Superior temporal gyrus (tissue), 1 donor: ENCODE results near the gene EPAS1.

Experiments
- DNase-seq: peaks from one replicate; pipeline ENCODE4 v3.0.0-alpha.2; 2016; ENCODE audit errors: extremely low spot score

EPAS1 gene

DNA sequence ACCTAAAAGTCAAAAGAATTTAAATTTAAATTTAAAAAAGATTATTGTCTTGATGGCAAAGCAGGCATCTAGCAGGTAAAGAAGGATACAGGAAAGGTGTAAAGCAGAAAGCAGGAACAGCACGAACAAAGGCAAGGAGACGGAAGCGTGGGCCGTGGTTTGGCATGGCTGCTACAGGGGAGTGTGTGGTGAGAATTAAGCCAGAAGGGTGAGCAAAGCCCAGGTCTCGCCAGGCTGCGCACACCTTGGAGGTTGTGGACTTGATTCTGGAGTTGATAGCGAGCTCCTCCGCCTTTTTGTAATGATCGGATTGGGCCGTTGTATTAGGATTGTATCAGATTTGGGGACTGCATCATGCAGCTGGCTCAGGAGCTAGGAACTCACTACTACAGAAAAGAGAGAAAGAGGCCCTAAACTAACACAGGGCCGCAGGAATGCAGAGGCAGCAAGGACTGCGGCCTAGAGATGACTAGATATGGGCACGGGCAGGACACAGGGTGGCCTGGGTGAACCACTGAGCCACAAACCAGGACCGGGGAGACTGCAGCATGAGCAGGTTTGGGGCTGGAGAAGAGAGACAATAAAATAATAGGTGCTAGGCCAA, 110.7 kb downstream of the EPAS1 start:
- DNase-seq: no peak

DNA sequence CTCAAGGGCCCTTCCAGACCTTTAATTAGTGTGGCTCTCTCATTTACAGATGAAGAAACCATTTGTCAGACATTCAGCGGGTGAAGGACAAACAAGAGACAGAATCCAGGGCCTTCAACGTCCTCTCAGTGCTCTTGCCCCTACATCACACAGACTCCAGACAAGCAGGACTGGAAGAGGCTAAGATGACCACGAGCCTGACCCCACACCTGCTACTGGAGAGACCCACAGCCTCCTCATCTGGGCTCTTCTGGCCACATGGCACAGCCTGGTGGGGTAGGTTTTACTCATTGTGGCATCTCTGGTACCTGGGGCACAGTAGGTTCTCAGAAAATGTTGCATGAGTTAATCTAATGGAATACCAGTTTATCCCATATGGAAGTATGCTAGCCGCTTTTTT, 112.5 kb downstream of the EPAS1 start:
- no peak for DNase-seq

- DNase-seq: no peak
Measured at GRCh38 chr2:46410273-46411244, 113.4 kb downstream of the EPAS1 start.

DNA sequence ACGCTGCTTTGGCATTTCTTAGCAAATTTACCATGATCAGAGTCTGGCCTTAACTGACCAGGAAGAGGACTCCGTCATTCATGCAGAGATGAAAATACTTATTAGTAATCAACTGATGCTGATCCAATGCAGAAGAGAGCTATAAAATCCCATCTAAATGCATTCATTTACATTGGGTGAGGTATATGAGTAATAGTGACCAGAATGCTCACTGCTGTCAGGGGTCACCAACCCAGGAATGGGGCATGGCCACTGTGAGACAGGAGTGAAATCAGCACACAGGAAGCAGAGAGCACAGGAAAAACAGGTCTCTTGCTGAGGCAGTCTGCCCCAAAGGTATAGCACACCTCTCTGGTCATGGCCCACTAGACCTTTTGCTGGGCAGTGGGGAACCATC, 114.0 kb downstream of the EPAS1 start:
- no peak for DNase-seq

- DNase-seq: no peak
Measured at GRCh38 chr2:46411985-46412384, 114.8 kb downstream of the EPAS1 start.

DNA sequence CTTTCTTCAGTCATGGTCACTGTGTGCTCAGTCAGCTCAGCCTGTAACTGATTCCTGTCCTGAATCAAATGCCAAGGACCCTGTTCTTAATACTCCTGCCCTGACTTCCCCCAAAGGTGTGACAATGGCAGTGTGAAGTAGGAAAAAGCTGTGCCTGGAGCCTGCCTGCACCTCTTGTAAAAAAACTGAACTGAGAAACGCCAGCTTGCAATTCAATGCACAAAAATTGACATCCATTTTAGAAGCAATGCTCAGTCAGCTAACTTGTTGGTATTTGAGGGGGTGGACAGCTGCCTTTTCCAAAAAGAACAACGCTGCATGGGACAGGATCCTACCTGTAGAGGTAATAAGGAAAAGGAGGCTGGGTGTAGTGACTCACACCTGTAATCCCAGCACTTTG, 115.9 kb downstream of the EPAS1 start:
- DNase-seq: no peak

- DNase-seq: no peak
Measured at GRCh38 chr2:46413631-46414030, 116.4 kb downstream of the EPAS1 start.

DNA sequence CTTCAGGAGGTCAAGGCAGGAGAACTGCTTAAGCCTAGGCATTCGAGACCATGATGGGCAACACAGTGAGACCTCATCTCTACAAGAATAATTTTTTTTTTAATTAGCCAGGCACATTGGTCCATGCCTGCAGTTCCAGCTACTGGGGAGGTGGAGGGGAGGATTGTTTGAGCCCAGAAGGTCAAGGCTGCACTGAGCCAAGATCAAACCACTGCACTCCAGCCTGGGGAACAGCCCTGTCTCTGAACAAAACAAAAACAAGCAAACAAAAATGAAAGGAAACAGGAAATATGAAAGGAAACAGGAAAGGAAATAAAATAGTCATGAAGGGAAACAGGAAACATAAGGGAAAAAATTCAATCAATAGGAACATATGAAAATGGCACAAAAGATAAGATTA, 117.5 kb downstream of the EPAS1 start:
- DNase-seq: no peak

DNA sequence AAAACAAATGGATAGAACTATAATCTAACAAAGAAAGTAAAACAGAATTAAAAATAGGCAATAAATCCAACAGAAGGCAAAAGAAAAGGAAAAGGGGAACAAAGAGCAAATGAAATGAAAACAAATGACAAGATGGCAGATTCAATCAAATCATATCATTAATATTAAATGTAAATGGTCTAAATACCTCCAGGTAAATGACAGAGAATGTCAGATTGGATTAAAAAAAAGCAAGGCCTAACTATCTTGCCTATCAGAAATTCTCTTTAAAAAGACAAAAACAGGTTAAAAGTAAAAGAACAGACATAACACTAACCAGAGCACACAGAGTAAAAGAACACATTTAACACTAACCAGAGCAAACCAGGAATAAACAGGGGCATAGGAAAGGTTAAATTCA, 119.1 kb downstream of the EPAS1 start:
- no peak for DNase-seq

DNA sequence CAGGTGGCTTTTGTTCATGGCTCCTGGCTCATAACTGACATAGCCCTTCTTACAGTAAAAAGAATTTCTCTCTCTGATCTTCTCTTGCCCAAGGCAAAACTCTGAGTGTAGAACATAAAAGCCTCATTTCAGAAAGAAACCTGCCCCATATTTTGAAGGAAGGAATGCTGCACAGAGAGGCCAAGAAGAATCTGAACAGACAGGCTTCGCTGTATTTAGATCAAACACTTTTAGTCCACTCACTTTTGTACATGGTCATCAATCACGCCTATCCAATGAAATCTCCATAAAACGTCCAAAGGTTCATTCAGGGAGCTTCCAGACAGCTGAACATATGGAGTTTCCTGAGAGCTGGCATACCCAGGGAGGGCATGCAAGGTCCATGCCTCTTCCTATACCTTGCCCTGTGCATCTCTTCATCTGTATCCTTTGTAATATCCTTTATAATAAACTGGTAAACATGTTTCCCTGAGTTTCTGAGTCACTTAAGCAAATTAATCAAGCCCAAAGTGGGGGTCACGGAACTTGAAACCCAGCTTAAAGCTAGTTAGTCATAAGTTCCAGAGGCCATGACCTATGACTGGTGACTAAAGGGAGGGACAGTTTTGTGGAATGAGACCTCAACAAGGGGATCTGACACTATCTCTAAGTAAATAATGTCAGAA, 119.7 kb downstream of the EPAS1 start:
- no peak for DNase-seq

GRCh38 chr2:46420945-46421344, 123.7 kb downstream of the EPAS1 start:
- DNase-seq: no peak

DNA sequence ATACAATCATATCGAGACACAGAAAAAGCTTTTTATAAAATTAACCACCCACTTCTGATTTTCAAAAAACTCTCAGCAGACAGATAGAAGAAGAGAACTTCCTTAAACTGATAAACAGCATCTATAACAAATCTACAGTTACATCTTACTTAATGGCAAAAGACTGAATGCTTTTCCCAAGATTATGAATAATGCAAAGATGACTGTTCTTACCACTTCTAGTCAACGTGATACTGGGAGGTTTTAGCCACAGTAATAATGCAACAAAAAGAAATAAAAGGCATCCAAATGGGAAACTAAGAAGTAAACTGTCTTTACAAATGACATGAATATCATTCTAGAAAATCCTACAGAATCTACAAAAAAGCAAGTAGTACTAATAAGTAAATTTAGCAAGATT, 124.2 kb downstream of the EPAS1 start:
- no peak for DNase-seq

- DNase-seq: no peak
Measured at GRCh38 chr2:46422717-46423394, 125.6 kb downstream of the EPAS1 start.

- DNase-seq: no peak
Measured at GRCh38 chr2:46424937-46425336, 127.7 kb downstream of the EPAS1 start.

- DNase-seq: no peak
Measured at GRCh38 chr2:46428911-46429436, 131.8 kb downstream of the EPAS1 start.

DNA sequence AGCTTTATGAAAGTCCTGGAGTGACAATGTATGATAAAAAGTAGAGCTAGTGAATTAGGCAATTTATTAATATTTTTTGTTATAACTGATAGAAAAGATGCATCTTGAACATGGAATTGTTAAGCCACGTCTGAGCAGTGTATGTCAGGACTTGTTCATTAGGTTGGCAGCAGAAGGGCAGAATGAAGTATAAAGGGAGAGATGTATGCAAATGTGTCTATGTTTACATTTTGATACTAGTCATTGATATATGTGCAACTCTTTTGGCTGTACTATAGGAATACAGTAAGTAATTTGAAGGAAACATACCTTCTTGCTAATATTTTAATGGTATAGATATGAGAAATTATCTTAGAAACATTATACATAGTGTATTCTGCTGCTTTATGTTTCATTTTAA, 133.2 kb downstream of the EPAS1 start:
- no peak for DNase-seq

- DNase-seq: no peak
Measured at GRCh38 chr2:46430992-46431391, 133.8 kb downstream of the EPAS1 start.

DNA sequence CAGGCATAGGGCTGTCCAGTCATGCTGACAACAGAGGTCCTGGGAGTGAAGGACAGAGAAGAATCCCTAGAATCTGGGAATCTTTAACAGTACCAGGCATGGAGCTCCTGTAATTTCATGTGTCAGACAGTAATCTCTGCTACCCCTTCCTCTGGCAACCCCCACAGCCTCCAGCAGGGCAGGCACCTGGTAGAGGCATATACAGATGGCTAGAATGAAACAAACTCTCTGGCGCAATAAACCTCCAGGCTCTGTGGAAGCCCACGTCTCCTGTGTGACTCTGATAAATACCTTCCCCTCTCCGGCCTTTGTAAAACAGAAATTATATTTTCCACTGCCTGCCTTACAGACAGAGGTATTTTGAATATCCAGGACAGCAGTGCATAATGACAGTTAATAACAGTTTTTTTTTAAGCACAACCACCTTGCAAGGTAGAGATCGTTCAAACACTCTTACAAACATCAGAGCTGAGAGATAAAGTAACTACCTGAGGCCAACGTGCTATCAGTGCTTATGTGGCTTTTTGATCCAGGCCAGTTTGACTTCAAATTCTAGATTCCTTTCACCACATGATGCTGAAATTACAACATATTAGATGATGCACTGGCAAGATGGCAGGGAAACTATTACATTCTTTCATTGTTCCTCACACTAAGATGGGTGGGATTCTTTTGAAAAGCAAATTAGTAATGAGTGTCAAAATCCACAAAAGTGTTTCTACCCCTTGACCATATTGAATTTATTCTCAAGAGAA, 134.5 kb downstream of the EPAS1 start:
- DNase-seq: no peak

GRCh38 chr2:46434851-46435273, 137.7 kb downstream of the EPAS1 start:
- no peak for DNase-seq

DNA sequence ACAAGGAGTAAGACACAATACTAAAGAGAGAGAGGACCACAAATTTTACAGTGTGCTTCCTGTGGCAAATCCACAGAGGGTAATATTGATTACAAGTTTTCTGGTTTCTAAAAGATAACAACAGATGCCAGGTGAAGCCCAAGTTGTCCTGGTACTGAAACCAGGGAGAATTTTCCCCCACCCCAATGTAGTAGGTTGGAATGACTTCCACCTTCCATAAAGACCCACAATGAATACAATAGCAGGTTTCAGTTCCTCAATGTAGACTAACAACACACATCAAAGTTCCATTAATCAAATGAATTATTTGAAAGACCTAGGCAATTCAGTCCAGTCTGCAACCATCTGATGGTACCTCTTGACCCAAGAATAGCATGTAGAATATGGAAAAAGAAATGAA, 138.1 kb downstream of the EPAS1 start:
- no peak for DNase-seq

- no peak for DNase-seq
Measured at GRCh38 chr2:46435796-46436360, 138.7 kb downstream of the EPAS1 start.
